Stomach smooth muscle (tissue), 2 donors: ENCODE results near the gene CDH12.

Source experiments
- H3K27ac ChIP-seq: one replicate; pipeline ENCODE4 v1.7.0; 2013; ENCODE audit warnings: mild to moderate bottlenecking, low read length, inconsistent platforms
- H3K27me3 ChIP-seq, 2 donors: one replicate each; pipeline ENCODE4 v1.7.0; 2013; ENCODE audit warnings: low read length in 2 of 2; ENCODE audit not compliant: insufficient read depth in 2 of 2, control insufficient read depth in 1 of 2
- H3K36me3 ChIP-seq, 2 donors: one replicate each; pipeline ENCODE4 v1.7.0; 2013; ENCODE audit warnings: low read length in 2 of 2; ENCODE audit not compliant: control insufficient read depth in 2 of 2, insufficient read depth in 2 of 2
- H3K4me1 ChIP-seq: one replicate; pipeline ENCODE4 v1.7.0; 2013; ENCODE audit warnings: low read length; ENCODE audit not compliant: control insufficient read depth, insufficient read depth
- H3K4me3 ChIP-seq, 2 donors: one replicate each; pipeline ENCODE4 v1.7.0; 2013; ENCODE audit warnings: low read length in 2 of 2
- H3K9ac ChIP-seq, 2 donors: one replicate each; pipeline ENCODE4 v1.7.0; 2013; ENCODE audit warnings: low read length in 2 of 2, mild to moderate bottlenecking in 1 of 2
- H3K9me3 ChIP-seq, 2 donors: one replicate each; pipeline ENCODE4 v1.7.0; 2013; ENCODE audit warnings: low read length in 2 of 2; ENCODE audit not compliant: control insufficient read depth in 2 of 2
- donor health status: healthy.
- donor health status: Pancreatic carcinoma.

Gene CDH12

GRCh38 chr5:21704974-21705668, 1148.0 kb downstream of the CDH12 start:
- Histone ChIP-seq H3K27me3 (no peaks in the 10 kb centered on the region), H3K4me1 (no peaks in the 10 kb centered on the region), H3K36me3 (no peaks in the 10 kb centered on the region), H3K27ac (no peak overlapping the region), H3K9ac (no peak overlapping the region), H3K9me3 (no peaks in the 10 kb centered on the region), H3K4me3 (no peak overlapping the region)

- no peaks in the 10 kb centered on the region for H3K4me1 ChIP-seq
- H3K36me3 ChIP-seq: no peaks in the 10 kb centered on the region
- H3K4me3 ChIP-seq: no peak overlapping the region
- no peaks in the 10 kb centered on the region for H3K27me3 ChIP-seq
- no peaks in the 10 kb centered on the region for H3K9me3 ChIP-seq
- H3K27ac ChIP-seq: no peak overlapping the region
- no peak overlapping the region for H3K9ac ChIP-seq
Observed at GRCh38 chr5:21701317-21701716, 1151.8 kb downstream of the CDH12 start.
